Colonic mucosa (tissue), 4 donors: ENCODE data around the gene TMEM132E. TPM values are rescaled to one million over a fixed set of nuclear protein-coding genes. Genes with fewer than 3 reads are reported as not detected.

Source experiments
- DNase-seq: peaks from one replicate; pipeline ENCODE4 v3.0.0-alpha.2; 2020
- H3K27ac ChIP-seq: fragments of 200-600 bp; one replicate; pipeline ENCODE4 v1.8.0; 2021
- H3K27me3 ChIP-seq: fragments of 200-600 bp; one replicate; pipeline ENCODE4 v1.8.0; 2021
- H3K36me3 ChIP-seq: fragments of 200-600 bp; one replicate; pipeline ENCODE4 v1.8.0; 2021
- H3K4me1 ChIP-seq: fragments of 200-600 bp; one replicate; pipeline ENCODE4 v1.8.0; 2021; ENCODE audit warnings: mild to moderate bottlenecking
- H3K4me3 ChIP-seq: fragments of 200-600 bp; one replicate; pipeline ENCODE4 v1.8.0; 2021
- H3K9ac ChIP-seq, 2 donors: one replicate each; pipeline ENCODE4 v1.7.0; 2013; ENCODE audit warnings: control low read depth in 2 of 2, low read depth in 2 of 2, low read length in 2 of 2
- H3K9me3 ChIP-seq: fragments of 200-600 bp; one replicate; pipeline ENCODE4 v1.8.0; 2021
- intact Hi-C: fragments of 100-400 bp; cut with DNase I; formaldehyde crosslinking; loops from one replicate; pipeline ENCODE4 v1.14.1; 2022
- total RNA-seq, 2 donors: library from RNA; stranded (reverse); fragmentation: NEBNext Ultra II Directional in 1 of 2; extraction: Animal tissue kit (Norgen Biotek cat#: 25700) in 1 of 2; gene quantifications; one replicate each; pipeline ENCODE4 v1.2.1, GENCODE V29; 2021
- TF ChIP-seq, protein P1 (sequence below): fragments of 200-600 bp; IDR thresholded peaks from one replicate; pipeline ENCODE4 v1.8.0; 2022; ENCODE audit warnings: antibody characterized with exemption, mild to moderate bottlenecking
- donor health status: healthy.
- donor health status: DM: no; HTN: no; CAD: no.
- donor health status: DM: no; HTN: no; CAD: no.

TMEM132E gene
- total RNA-seq, 2 donors from 2014 or later: 0.10 to 0.11 TPM

DNA sequence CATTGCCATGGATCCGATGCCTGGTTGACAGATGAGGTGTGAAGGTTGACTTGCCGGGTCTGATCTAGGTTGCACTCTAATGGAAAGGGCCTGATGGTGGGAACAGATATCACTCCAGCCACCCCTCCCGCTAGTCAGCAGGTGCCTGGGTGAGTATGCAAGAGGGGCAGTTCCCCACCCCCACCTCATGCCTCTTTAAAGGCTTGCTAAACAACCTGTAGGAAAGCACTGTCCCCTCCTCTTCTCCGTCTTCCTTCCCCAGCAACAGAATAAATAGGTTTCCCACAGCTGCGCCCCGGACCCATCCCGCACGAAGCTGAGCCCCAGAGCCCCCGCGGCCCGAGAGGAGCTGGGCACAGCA, 746 bp upstream of the TMEM132E start:
- peaks cover 53% of the 10 kb centered on the region for H3K27me3 ChIP-seq
- DNase-seq: no peak
- TF ChIP-seq, protein P1, sequence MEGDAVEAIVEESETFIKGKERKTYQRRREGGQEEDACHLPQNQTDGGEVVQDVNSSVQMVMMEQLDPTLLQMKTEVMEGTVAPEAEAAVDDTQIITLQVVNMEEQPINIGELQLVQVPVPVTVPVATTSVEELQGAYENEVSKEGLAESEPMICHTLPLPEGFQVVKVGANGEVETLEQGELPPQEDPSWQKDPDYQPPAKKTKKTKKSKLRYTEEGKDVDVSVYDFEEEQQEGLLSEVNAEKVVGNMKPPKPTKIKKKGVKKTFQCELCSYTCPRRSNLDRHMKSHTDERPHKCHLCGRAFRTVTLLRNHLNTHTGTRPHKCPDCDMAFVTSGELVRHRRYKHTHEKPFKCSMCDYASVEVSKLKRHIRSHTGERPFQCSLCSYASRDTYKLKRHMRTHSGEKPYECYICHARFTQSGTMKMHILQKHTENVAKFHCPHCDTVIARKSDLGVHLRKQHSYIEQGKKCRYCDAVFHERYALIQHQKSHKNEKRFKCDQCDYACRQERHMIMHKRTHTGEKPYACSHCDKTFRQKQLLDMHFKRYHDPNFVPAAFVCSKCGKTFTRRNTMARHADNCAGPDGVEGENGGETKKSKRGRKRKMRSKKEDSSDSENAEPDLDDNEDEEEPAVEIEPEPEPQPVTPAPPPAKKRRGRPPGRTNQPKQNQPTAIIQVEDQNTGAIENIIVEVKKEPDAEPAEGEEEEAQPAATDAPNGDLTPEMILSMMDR: no peak
- no peak overlapping the region for H3K27ac ChIP-seq
- no peaks in the 10 kb centered on the region for H3K36me3 ChIP-seq
- no peaks in the 10 kb centered on the region for H3K9me3 ChIP-seq
- no peaks in the 10 kb centered on the region for H3K4me1 ChIP-seq
- H3K9ac ChIP-seq: no peak overlapping the region
- H3K4me3 ChIP-seq: no peak overlapping the region
- intact Hi-C loops: no loop called here

DNA sequence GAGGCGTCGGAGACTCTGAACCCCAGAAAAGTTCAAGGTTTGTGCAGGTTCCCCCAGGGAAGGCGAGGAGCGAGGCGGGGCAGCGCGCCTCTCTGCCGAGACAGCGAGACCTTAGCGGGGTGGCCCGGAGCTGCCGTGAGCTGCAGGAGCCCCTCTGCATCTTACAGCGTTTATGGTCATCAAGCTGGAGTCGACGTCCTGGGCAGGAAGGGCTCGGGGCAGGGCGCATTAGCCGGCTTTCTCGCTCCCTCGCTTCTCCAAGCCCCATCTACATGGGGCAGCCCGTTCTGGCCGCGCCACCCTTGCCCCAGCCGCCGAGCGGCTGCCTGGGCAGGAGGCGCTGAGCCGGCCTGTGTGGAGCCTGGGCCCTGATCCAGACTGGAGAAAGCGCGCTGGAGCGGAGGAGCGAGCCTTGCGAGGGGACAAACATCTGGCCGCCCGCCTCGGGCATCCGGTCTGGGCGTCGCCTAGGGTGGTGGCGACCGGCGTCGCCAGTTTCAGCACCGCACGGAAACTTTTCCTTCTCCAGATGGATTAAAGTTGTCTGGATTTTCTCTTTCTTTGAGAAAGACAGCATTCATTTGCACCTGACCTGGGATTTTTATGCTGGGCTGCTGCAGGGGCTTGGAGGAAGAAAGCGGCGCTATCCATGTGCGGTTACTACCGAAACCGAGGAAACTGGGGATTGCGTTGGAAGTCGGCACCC, 750 bp downstream of the TMEM132E start:
- Histone ChIP-seq H3K4me3 (peak overlapping the region; percentile 34), H3K9me3 (no peaks in the 10 kb centered on the region), H3K27ac (no peak overlapping the region), H3K36me3 (no peaks in the 10 kb centered on the region), H3K27me3 (peaks cover 60% of the 10 kb centered on the region), H3K4me1 (no peaks in the 10 kb centered on the region), H3K9ac (no peak overlapping the region)
- DNase-seq: no peak
- intact Hi-C loops: no loop called here
- TF ChIP-seq, protein P1: no peak

DNA sequence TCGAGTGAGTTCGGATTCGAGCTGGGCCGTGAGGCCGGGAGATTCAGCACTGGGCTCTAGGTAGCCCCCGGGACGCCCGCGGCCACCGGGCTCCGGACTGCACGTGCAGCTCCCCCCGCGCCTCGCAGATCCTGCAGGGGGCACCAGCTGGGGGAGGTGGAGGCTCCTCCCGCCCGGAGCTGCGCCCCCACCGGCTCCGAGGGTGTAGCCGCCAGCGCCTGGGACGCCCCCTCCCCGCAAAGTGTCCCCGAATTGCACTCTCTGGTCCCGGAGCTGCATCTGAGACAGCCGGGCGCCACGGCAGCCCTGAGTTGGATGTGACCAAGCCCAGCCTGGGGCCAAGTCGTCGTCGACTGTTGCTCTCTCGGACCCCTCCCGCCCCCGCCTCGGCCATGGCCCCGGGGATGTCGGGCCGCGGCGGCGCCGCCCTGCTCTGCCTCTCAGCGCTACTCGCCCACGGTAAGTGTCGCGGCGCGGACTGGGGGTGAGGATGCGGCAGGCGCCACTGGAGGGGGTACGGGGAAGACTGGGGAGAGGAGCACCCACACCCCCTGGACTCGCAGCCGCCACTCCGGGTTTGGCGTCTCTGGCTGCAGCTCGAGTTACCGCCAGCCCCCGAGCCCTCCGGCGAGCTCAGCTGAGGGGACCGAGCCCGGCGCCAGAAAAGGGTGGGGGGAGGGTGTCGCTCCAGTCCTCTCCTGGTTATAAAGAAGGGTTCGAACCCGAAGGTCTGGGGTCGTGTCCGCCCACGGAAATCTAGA, 1.5 kb downstream of the TMEM132E start:
- H3K9me3 ChIP-seq: no peaks in the 10 kb centered on the region
- intact Hi-C loops: no loop called here
- DNase-seq: no peak
- TF ChIP-seq, protein P1: no peak
- H3K9ac ChIP-seq: peak overlapping the region in 1 of 2 donors; percentile 12
- H3K4me1 ChIP-seq: no peaks in the 10 kb centered on the region
- H3K36me3 ChIP-seq: no peaks in the 10 kb centered on the region
- peak overlapping the region; percentile 2 for H3K4me3 ChIP-seq
- no peak overlapping the region for H3K27ac ChIP-seq
- peaks cover 60% of the 10 kb centered on the region for H3K27me3 ChIP-seq

DNA sequence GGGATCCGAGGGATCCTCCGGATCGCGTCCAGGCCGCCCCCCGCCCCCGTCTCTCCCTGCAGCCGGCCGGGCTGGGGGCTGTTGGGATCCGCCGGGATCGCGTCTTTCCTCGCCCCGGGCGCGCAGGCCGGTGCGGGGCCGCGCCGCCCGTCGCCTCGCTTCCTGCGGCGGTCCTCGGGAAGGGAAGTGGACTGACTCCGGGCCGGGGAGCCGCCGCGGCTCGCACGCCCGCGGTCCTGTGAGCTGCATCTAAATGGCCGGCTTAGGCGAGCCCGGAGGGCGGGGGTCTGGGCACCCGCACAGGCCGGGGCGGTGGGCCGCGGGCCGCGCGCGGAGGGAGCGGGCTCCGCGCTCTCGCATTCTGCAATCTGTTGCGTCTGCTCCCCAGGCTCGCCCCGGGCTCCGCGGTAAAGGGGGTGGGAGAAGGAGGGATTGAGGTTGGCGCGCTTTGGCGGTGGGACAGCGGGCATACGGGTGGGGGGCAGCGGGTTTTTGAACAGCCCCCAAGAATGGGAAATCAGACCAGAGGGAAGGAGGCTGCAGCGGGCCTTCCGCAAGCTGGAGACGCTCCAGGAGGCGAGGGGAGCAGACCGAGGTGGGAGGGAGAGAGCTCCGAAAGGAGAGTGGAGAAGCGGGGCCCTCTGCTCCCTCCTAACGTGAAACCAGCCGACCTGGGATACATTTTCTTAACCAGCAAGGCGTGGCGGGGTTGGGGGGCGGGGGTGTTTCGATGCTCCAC, 2.2 kb downstream of the TMEM132E start:
- Histone ChIP-seq H3K27ac (no peak overlapping the region), H3K4me1 (no peaks in the 10 kb centered on the region), H3K36me3 (no peaks in the 10 kb centered on the region), H3K9me3 (no peaks in the 10 kb centered on the region), H3K4me3 (peak overlapping the region; percentile 2), H3K27me3 (peaks cover 60% of the 10 kb centered on the region), H3K9ac (no peak overlapping the region)
- intact Hi-C loops: no loop called here
- TF ChIP-seq, protein P1: no peak
- no peak for DNase-seq

GRCh38 chr17:34582185-34582900, 3.0 kb downstream of the TMEM132E start:
- Histone ChIP-seq H3K9me3 (no peaks in the 10 kb centered on the region), H3K4me1 (no peaks in the 10 kb centered on the region), H3K4me3 (no peak overlapping the region), H3K36me3 (no peaks in the 10 kb centered on the region), H3K27me3 (peaks cover 60% of the 10 kb centered on the region), H3K27ac (no peak overlapping the region), H3K9ac (no peak overlapping the region)
- TF ChIP-seq, protein P1: no peak
- intact Hi-C loops: no loop called here
- no peak for DNase-seq
